GM12865 (cell line): ENCODE results near the gene QKI.
A peak's percentile ranks its signal among the peaks of the same experiment; 100 is the strongest.

ENCODE experiments used
- DNase-seq: peaks from one replicate; pipeline ENCODE4 v3.0.0; 2010; ENCODE audit warnings: low read depth
- H3K4me3 ChIP-seq: 2 replicates; pipeline ENCODE4 v1.5.1; 2011; ENCODE audit warnings: mild to moderate bottlenecking, low read depth, low read length, control low read depth
- CTCF ChIP-seq: IDR thresholded peaks from 2 replicates; pipeline ENCODE4 v1.5.1; 2011; ENCODE audit warnings: low read length, control low read depth, low read depth, inconsistent platforms; ENCODE audit not compliant: insufficient read depth; ENCODE audit errors: missing control alignments

QKI gene

GRCh38 chr6:163414946-163415619, 565 bp downstream of the QKI start:
- peak; percentile 48 for DNase-seq
- no peak for TF ChIP-seq CTCF
- peak overlapping the region; percentile 96 for H3K4me3 ChIP-seq

- TF ChIP-seq CTCF = no peak
- H3K4me3 ChIP-seq = peak overlapping the region; percentile 96
- peak; percentile 80 for DNase-seq
Observed at GRCh38 chr6:163415620-163416556, 1.4 kb downstream of the QKI start.

GRCh38 chr6:163416557-163417253, 2.2 kb downstream of the QKI start:
- peak; percentile 57 for DNase-seq
- peak; percentile 44 for TF ChIP-seq CTCF
- peak overlapping the region; percentile 96 for H3K4me3 ChIP-seq

GRCh38 chr6:163417595-163417994, 3.1 kb downstream of the QKI start:
- TF ChIP-seq CTCF = no peak
- H3K4me3 ChIP-seq = peak overlapping the region; percentile 96
- DNase-seq = no peak

- no peak for TF ChIP-seq CTCF
- no peak for DNase-seq
- H3K4me3 ChIP-seq = peak overlapping the region; percentile 96; the same call in 1 of the 2 replicates
Observed at GRCh38 chr6:163418311-163419029, 4.0 kb downstream of the QKI start.
